Psoas muscle (tissue), 8 donors: ENCODE data around the gene ASAP2. TPM values are rescaled to one million over a fixed set of nuclear protein-coding genes. Genes with fewer than 3 reads are reported as not detected.
A peak's percentile ranks its signal among the peaks of the same experiment; 100 is the strongest.
"Not testable (repeated sequence)": the region's sequence is repeated elsewhere in the genome, so short reads cannot be mapped to it uniquely, and the experiment has no call there.

ENCODE experiments used
- ATAC-seq, 4 donors: fragments of 200-7000 bp; cut with Tn5 transposase; one replicate each; pipeline ENCODE4 v1.9.1; 2020; ENCODE audit warnings: moderate library complexity in 3 of 4, mild to moderate bottlenecking in 2 of 4
- DNase-seq, 2 donors: peaks; one replicate each; pipeline ENCODE4 v3.0.0-alpha.2; 2020
- H3K27ac ChIP-seq: fragments of 200-600 bp; one replicate; pipeline ENCODE4 v1.8.0; 2022
- H3K27me3 ChIP-seq, 3 donors: fragments of 200-600 bp in 1 of 3; one replicate each; pipeline versions ENCODE4 v1.6.1 to v1.8.0; 2013 to 2022; ENCODE audit warnings: low read length in 2 of 3, mild to moderate bottlenecking in 2 of 3, moderate library complexity in 1 of 3; ENCODE audit not compliant: insufficient read depth in 3 of 3
- H3K36me3 ChIP-seq, 2 donors: fragments of 200-600 bp in 1 of 2; one replicate each; pipeline versions ENCODE4 v1.6.1 to v1.8.0; 2013 to 2022; ENCODE audit warnings: low read depth in 1 of 2, mild to moderate bottlenecking in 1 of 2, moderate library complexity in 1 of 2; ENCODE audit not compliant: insufficient read depth in 1 of 2
- H3K4me1 ChIP-seq: fragments of 200-600 bp; one replicate; pipeline ENCODE4 v1.8.0; 2022
- H3K4me3 ChIP-seq: fragments of 200-600 bp; one replicate; pipeline ENCODE4 v1.8.0; 2022; ENCODE audit warnings: mild to moderate bottlenecking
- H3K9me3 ChIP-seq: fragments of 200-600 bp; one replicate; pipeline ENCODE4 v1.8.0; 2022
- WGBS, 3 donors: extraction: QIAGEN DNeasy Blood & Tissue Kit; methylation state at CpG; one replicate each; pipeline versions ENCODE4 v1.1.6 to v1.1.7; 2013; 5-methylcytosine and 5-hydroxymethylcytosine counted together
- intact Hi-C, 2 donors: fragments of 100-400 bp; cut with DNase I; formaldehyde crosslinking; loops; one replicate each; pipeline versions ENCODE4 v1.11.0 to v1.14.2; 2022
- polyA plus RNA-seq, 3 donors: library from polyadenylated mRNA; stranded (reverse); fragments of 200-250 nt; gene quantifications; one replicate each; pipeline ENCODE4 v1.2.3, GENCODE V29; 2013
- total RNA-seq, 4 donors: library from RNA; stranded (reverse); fragmentation: NEBNext Ultra II Directional in 2 of 4; extraction: Animal tissue kit (Norgen Biotek cat#: 25700) in 2 of 4; gene quantifications; one replicate each; pipeline versions ENCODE4 v1.2.1 to v1.2.4, GENCODE V29; 2021 to 2023
- TF ChIP-seq, protein P1 (sequence below): fragments of 200-600 bp; IDR thresholded peaks from one replicate; pipeline ENCODE4 v1.8.0; 2022; ENCODE audit warnings: antibody characterized with exemption
- donor health status: healthy with polysubstance abuse.
- donor health status: DM: no; HTN: no; CAD: no; lungs with moderate emphysema.
- donor health status: Bipolar disorder and iron deficiency.
- donor health status: healthy.
- donor health status: DM: yes; HTN: yes; CAD: no.
- donor health status: DM: no; HTN: no; CAD: no.
- donor health status: DM: no; HTN: no; CAD: no.
- donor health status: DM: yes; HTN: yes; CAD: no.

ASAP2 gene
- total and polyA plus RNA-seq, 7 donors, result 1.6 to 9.0 (median 3.3) TPM

DNA sequence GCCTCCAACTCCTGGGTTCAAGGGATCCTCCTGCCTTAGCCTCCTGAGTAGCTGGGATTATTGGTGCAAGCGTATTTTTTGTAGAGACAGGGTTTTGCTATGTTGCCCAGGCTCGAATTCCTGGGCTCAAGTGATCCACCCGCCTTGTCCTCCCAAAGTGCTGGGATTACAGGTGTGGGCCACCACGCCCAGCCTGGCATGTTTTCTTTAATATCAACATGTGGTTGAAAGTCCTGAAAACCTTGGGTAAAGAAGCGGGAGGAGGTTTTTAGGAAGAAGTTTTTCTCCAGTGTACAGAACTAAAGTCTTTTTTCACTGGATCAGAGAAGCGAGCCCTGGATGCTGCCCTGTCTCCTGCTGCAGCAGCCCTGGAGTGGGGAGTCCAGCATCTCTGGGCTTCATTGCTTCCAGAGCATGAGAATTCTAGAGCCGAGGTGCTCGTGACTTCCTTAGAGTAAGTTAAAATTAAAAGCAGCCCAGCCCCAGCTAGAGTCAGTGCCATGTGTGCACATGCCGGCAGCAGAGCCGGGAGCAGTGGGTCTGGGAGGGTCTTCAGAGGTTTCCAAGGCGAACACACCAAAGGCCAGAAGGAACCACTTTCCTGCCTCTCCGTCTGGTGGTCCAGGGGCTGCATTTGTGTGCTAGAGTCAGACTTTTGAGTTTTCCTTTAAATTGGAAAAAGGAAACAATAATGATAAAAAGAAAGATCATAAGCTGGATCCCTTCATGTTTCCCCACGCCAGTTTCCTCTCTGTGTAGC is 185.5 kb downstream of the ASAP2 start:
- Histone ChIP-seq H3K4me1 (peaks cover 3% of the 10 kb centered on the region), H3K36me3 (peaks cover 0 to 19% of the 10 kb centered on the region in 2 donors), H3K27ac (peak overlapping the region; percentile 63), H3K9me3 (no peaks in the 10 kb centered on the region), H3K4me3 (no peak overlapping the region), H3K27me3 (no peaks in the 10 kb centered on the region)
- intact Hi-C loops, result no loop called here
- ATAC-seq (no peak), DNase-seq (no peak)
- TF ChIP-seq, protein P1, sequence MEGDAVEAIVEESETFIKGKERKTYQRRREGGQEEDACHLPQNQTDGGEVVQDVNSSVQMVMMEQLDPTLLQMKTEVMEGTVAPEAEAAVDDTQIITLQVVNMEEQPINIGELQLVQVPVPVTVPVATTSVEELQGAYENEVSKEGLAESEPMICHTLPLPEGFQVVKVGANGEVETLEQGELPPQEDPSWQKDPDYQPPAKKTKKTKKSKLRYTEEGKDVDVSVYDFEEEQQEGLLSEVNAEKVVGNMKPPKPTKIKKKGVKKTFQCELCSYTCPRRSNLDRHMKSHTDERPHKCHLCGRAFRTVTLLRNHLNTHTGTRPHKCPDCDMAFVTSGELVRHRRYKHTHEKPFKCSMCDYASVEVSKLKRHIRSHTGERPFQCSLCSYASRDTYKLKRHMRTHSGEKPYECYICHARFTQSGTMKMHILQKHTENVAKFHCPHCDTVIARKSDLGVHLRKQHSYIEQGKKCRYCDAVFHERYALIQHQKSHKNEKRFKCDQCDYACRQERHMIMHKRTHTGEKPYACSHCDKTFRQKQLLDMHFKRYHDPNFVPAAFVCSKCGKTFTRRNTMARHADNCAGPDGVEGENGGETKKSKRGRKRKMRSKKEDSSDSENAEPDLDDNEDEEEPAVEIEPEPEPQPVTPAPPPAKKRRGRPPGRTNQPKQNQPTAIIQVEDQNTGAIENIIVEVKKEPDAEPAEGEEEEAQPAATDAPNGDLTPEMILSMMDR, result no peak
- 83 to 91% (median 89%) methylated on average over 13 of the region's 13 CpGs for WGBS, 3 donors

DNA sequence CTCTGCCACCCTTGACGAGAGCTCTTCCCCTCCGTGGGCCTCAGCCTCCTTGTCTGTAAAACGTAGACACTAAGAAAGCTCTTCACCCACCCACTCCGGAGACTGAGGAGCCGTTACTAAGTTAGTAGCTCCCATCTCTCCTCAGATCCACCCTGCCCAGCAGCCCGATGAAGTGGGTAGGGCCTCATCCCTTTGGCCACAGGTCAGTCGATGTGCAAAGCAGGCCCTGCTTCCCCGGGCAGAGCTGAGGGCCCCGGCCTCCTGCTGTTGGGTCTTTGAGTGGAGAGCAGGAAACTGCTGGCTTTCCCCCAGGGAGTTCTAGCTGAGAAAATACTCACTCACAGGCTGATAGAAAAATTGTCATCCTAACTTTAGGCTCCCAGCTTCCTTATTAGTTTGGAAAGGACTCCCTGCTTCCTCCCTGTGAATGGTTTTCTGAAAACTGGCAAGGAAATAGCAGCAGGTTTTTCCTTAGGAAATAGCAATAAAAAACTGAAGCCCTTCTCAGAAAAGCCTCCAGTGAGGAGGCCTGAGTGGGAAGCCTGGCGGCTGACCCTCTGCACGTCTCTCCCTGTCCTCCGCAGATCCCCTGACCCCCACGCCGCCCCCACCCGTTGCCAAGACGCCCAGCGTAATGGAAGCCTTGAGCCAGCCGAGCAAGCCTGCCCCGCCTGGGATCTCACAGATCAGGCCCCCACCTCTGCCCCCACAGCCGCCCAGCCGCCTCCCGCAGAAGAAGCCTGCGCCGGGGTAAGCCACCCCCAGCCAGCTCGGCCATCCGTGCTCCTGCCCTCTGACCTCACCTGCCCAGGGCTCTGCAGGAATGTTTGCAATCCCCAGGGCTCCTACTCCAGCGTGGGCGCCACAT is 186.5 kb downstream of the ASAP2 start:
- H3K4me3 ChIP-seq, result no peak overlapping the region
- H3K4me1 ChIP-seq, result no peaks in the 10 kb centered on the region
- WGBS, 3 donors, result 61 to 65% (median 64%) methylated on average over 28 of the region's 28 CpGs
- no peaks in the 10 kb centered on the region for H3K9me3 ChIP-seq
- H3K27ac ChIP-seq, result peak overlapping the region; percentile 63
- DNase-seq, result peak; percentile 35 to 70
- peak in 3 of 4 donors; percentile 22 to 58 (median 37) for ATAC-seq
- H3K36me3 ChIP-seq, result peaks cover 0 to 19% of the 10 kb centered on the region in 2 donors
- H3K27me3 ChIP-seq, result no peaks in the 10 kb centered on the region
- intact Hi-C loops, result no loop called here
- TF ChIP-seq, protein P1, result no peak

DNA sequence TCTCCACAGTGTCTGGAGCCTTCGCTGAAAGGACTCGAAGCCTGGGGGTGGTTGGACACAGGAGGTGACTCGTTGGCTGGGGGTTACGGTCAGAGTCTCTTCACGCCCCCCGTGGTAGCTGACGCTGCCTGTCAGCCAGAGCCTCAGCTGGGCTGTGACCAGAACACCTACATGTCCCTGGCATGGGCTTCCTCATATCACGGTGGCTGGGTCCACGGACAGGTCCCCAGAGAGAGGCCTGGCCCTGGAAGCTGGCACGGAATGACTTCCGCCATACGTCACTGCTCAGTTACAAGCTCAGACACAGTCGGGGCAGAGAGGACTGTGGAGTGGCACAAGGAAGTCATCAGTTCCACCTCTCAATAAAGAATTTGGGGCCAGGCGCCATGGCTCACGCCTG is 188.2 kb downstream of the ASAP2 start:
- H3K27ac ChIP-seq, result no peak overlapping the region
- TF ChIP-seq, protein P1, result no peak

DNA sequence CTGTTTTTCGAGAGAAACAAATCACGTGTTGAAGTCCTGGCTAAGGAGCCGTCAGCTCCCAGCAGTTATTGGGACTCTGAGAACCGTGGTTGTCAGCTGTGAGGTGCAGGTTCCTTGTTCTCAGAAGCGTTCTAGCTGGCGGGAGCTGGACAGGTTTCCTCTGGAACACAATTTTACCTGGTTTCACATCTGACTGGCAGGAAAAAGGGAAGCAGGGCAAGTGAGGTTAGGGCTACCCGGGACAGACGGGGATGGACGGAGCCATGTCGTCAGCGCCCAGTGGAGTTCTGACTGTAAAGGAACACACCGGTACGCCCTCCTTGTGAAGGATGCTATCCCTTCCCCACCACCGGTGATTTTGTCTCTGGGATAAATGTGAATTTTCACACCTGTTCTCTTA is 190.6 kb downstream of the ASAP2 start:
- TF ChIP-seq, protein P1, result no peak
- Histone ChIP-seq H3K36me3 (peaks cover 0 to 9% of the 10 kb centered on the region in 2 donors), H3K4me3 (no peak overlapping the region), H3K4me1 (no peaks in the 10 kb centered on the region), H3K27ac (no peak overlapping the region), H3K9me3 (no peaks in the 10 kb centered on the region), H3K27me3 (no peaks in the 10 kb centered on the region)
- no peak for DNase-seq
- intact Hi-C loops, result no loop called here
- ATAC-seq, result no peak
- 92 to 93% (median 92%) methylated on average over 14 of the region's 14 CpGs for WGBS, 3 donors

More for the DNA sequence above, 188.2 kb downstream of the ASAP2 start:
- H3K27me3 ChIP-seq, result no peaks in the 10 kb centered on the region
- ATAC-seq (no peak), DNase-seq (no peak)
- no peak overlapping the region for H3K4me3 ChIP-seq
- H3K9me3 ChIP-seq, result no peaks in the 10 kb centered on the region
- WGBS, 3 donors, result 86 to 91% (median 91%) methylated on average over 15 of the region's 15 CpGs
- peaks cover 0 to 7% of the 10 kb centered on the region in 2 donors for H3K36me3 ChIP-seq
- H3K4me1 ChIP-seq, result no peaks in the 10 kb centered on the region
- intact Hi-C loops, result no loop called here

DNA sequence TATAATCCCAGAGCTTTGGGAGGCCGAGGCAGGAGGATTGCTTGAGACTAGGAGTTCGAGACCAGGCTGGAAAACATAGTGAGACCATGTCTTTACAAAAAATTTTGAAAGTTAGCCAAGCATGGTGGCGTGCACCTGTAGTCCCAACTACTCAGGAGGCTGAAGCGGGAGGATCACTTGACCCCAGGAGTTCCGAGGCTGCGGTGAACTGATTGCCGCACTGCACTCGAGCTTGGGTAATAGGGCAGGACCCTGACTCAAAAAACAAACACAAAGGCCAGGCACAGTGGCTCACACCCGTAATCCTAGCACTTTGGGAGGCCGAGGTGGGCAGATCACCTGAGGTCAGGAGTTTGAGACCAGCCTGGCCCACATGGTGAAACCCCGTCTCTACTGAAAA is 191.6 kb downstream of the ASAP2 start:
- H3K27me3 ChIP-seq, DNase-seq, intact Hi-C loops, ATAC-seq, H3K9me3 ChIP-seq, H3K27ac ChIP-seq, H3K4me1 ChIP-seq, H3K4me3 ChIP-seq: not testable (repeated sequence)
- 96% methylated on average over 11 of the region's 11 CpGs for WGBS, 3 donors
- peaks cover 0 to 16% of the 10 kb centered on the region in 2 donors for H3K36me3 ChIP-seq
